HepG2 (cell line): ENCODE measurements around the gene U2AF2.

Experiments
- CTCF ChIP-seq: sonication (generic); formaldehyde crosslinking; IDR thresholded peaks from 2 replicates; pipeline ENCODE4 v1.5.0; 2020; ENCODE audit warnings: mild to moderate bottlenecking, missing genetic modification reagents, moderate library complexity
- HDAC6 ChIP-seq: fragments of 200-600 bp; sonication (generic); IDR thresholded peaks from 2 replicates; pipeline ENCODE4 v1.7.0; 2017; ENCODE audit warnings: mild to moderate bottlenecking, antibody characterized with exemption, low read length, low read depth
- REST ChIP-seq, 2 experiments: IDR thresholded peaks; 2 replicates each; pipeline ENCODE4 v1.6.1; 2011 to 2012; ENCODE audit warnings: low read length in 2 of 2, borderline replicate concordance in 1 of 2, low read depth in 1 of 2, mild to moderate bottlenecking in 1 of 2, moderate library complexity in 1 of 2
- ZFP36L2 ChIP-seq: sonication (generic); formaldehyde crosslinking; IDR thresholded peaks from 2 replicates; pipeline ENCODE4 v1.4.0; 2020; ENCODE audit warnings: missing genetic modification reagents

GRCh38 chr19:55656552-55656951 is 1.7 kb downstream of the U2AF2 start:
- TF ChIP-seq CTCF, result no peak
- no peak for TF ChIP-seq HDAC6
- TF ChIP-seq ZFP36L2 (CRISPR knock-in tag), result no peak
- no peak for TF ChIP-seq REST (IDR thresholded peaks at IDR 0.05; ENCODE audit: borderline replicate concordance in 1 of 2, low read depth in 1 of 2, low read length in 2 of 2)
